ENCODE results near the gene OR2T2.
"Not testable (repeated sequence)": the region's sequence is repeated elsewhere in the genome, so short reads cannot be mapped to it uniquely, and the experiment has no call there.

The OR2T2 gene

GRCh38 chr1:248500305-248501035 is 55.0 kb downstream of the OR2T2 start:
- not testable (repeated sequence) for DNase-seq; H3K4me1 Mint-ChIP-seq; H3K36me3 Mint-ChIP-seq (ENCODE audit: low read depth); H3K27me3 Mint-ChIP-seq (ENCODE audit: low read depth, poor library complexity); H3K27ac Mint-ChIP-seq; H3K4me3 Mint-ChIP-seq
- peaks cover 11% of the 10 kb centered on the region for H3K9me3 Mint-ChIP-seq

All from nephron progenitor cell (in vitro differentiated cells).